Embryonic facial prominence (tissue), 1 donor: ENCODE measurements around the gene LHX4.

Experiments
- DNase-seq: peaks from one replicate; pipeline ENCODE4 v3.0.0-alpha.2; 2016; ENCODE audit errors: extremely low spot score

Gene LHX4

GRCh38 chr1:180227861-180228647, 2.0 kb upstream of the LHX4 start:
- DNase-seq = no peak

DNA sequence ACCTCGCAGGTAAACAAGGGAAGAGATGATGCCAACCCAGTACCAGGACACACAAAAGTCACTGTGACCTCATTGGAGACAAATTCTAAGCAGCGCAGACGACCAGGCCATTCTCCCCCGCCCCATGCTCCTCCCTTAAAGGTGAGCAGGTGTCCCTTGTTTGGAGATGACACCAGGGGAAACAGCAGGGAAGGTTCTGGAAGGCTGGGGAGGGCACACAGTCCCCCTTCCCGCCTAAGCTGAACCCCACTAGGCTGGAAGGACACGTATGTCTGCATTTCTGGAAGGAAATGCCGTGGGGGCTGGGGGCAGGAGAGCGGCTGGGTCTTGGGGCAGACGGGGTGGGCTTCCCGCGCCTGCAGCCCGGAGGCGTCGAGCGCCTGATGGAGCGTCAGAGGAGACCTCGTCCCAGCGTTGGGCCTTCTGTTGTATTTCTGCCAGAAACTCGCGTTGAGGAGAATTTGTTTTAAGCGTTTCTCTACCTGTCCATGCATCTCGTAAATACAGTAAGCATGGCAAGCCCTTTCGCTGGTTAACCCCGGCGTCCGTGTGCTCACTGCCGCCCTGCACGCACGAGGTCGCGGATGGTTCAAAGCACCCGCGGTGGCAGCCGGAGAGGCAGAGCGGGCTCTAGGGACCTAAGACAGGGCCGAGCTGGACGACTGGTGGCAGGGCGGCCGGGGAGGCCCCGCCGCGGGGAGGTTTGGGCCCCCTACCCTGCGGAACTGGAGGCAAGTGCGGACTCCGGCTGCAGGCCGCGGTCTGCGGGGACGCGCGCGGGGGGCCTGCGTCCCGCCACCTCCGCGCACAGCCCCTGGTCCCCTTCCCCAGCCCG, 1.2 kb upstream of the LHX4 start:
- no peak for DNase-seq

- no peak for DNase-seq
These were observed 339 bp downstream of the LHX4 start for GRCh38 chr1:180230416-180230790.

DNA sequence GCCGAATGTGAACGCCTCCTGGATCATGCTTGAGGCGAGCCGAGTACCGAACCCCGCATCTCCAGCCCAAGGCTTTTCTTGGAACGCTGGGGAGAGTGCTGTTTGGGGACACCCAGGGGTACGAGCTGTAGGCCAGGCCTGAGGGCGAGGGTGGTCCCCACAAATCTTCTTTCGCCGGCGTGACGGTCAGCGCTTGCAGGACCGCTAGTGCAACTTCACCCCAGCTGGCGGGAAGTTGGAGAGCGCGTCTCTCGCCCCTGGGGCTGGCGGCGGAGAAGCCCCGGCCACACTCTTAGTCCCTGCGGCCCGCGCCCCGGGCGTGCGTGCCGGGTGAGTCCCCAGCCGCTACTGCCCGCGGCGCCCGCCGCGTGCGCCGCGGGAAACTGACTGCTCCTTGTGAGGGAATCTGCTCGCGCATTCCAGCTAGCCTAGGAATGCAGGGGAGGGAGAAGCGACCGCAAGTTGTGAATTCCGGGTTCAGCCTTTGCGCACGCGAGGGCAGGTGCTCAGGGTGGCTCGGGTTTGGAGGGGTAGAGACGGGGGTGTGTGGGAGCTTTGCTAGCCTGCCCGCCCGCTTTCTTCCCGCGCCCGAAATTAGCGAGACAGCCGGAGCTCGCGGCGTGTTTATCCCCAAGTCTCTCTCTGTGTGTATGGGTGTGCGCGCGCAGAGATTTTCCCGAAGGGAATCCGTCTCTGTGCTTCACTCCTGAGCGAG, 884 bp downstream of the LHX4 start:
- no peak for DNase-seq

DNA sequence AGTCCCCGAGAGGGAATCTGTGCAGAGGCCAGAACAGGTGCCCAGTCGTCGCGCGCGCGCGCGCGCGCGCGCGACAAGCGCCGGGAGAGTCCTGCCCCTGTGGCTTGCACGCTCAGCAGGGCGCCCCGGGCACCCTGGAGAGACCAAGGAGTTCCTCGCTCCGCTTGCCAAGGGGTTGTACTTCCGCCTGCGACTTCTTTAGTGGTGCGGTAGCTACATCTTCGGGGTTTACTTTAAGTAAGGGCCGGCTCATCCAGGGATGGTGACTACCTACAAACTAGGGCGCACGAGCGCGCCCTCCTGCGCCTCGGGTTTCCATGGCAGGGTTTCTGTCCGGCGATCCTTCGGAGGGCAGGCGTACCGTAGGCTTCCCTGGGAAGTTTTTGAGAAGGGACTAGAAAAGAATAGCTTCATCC, 1.4 kb downstream of the LHX4 start:
- no peak for DNase-seq

GRCh38 chr1:180231936-180232335, 1.9 kb downstream of the LHX4 start:
- DNase-seq = no peak

DNA sequence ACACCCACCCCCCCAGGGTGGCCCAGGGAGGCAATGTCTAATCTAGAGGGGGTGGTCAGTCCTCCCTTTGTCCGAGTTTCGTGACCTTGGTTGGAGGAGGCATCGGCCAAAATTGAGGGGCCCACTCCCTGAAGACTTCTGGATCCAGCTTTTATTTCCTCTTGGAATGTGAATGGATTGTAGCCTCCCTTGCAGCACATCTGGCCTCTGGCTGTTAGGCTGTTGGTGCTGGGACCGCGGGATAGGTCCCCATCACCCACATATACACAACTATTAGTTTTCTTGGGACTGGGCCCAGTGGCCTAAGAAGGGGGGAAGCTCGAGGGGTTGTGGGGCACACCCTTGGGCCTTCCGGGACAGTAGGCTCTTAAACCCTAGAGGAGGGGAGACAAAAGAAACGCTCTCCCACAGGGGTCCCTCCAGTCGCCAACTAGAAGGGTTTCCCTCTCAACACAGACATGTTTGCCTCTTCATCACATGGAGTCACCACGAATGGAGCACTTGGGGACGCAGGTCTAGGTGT, 2.5 kb downstream of the LHX4 start:
- no peak for DNase-seq

- DNase-seq = no peak
These were observed 3.3 kb downstream of the LHX4 start for GRCh38 chr1:180233191-180234011.

DNA sequence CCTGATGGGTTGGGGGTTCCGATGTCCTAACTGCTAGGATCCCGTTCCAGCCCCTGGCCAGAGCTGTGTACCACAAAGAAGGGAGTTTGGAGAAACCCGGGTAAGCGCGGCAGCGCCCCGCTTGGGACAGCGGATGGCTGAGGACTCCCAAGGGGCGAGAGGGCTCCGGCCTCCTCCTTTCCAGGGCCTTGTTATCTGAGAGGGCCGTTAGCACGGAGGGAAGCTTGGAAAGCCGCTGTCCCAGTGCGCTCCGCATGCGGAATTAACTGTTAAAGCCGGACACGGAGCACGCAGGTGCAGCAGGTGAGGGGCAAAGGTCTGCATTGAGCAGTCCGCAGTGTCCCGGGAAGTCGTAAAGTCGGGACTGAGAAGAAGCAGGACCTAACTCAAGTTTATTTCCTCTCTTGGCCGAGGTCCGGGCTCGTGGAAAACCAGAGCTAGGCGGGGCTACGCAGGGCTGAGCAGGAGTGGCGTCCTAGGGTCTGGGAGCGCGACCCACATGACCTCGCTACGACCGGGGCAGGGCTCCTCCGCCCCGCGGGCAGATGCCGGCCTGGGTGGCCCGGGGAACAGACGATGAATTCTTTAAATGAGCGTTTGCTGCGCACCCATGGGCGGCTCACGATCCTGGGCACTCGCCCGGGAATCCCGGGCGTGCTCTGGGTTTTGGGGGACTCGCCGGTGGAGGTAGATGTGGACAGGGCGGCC, 4.5 kb downstream of the LHX4 start:
- DNase-seq = no peak

GRCh38 chr1:180235077-180235501, 5.0 kb downstream of the LHX4 start:
- no peak for DNase-seq

- no peak for DNase-seq
These were observed 5.6 kb downstream of the LHX4 start for GRCh38 chr1:180235502-180236239.

- no peak for DNase-seq
These were observed 6.8 kb downstream of the LHX4 start for GRCh38 chr1:180236698-180237509.

- DNase-seq = no peak
These were observed 7.9 kb downstream of the LHX4 start for GRCh38 chr1:180237869-180238476.

GRCh38 chr1:180238675-180239074, 8.6 kb downstream of the LHX4 start:
- DNase-seq = no peak

- no peak for DNase-seq
These were observed 9.4 kb downstream of the LHX4 start for GRCh38 chr1:180239145-180240096.

- DNase-seq = no peak
These were observed 11.9 kb downstream of the LHX4 start for GRCh38 chr1:180241716-180242544.
